Measurements from ENCODE around the gene THUMPD1. TPM values are rescaled to one million over a fixed set of nuclear protein-coding genes. Genes with fewer than 3 reads are reported as not detected.

THUMPD1 gene
- total and polyA plus RNA-seq, 10 of the 15 experiments (the other 5 are each of a cell fraction or from before 2014, with no cell fraction given), result 21.5 to 49.5 (median 36.9) TPM

DNA sequence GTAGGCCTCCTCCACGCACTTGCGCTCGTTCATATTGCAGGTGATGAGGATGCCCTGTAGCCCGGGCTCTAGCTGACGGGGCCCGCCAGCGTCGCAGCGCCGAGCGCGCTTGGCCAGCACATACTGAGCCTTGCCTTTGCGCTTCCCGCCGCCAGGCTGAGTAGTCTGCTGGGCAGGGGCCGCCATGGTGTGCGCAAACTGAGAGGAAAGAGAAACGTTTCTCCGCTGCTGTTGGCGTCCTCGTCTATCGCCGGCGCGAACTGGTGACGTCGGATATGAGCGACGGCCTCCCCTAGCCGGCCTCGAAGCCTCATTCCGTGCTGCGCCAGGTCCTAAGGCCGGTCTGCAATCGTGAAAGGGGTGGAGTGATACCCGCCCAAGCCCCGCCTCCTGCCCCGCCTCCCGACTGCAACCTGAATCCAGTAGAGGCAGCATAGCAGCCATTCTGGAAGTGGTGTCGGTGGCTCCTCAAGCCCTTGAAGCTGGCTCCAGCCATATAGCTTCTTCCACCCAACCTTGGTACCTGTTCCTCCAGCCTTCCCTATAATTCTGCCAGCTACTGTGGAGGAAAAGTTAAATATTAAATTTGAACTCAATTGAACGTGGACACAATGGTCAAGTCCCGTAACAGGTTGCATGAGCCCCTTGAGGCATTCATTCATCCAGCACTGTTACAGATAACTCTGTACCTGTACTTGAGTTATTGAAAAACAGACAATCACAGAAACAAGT lies at the start of gene THUMPD1 (continued):
- TF ChIP-seq, protein P1, sequence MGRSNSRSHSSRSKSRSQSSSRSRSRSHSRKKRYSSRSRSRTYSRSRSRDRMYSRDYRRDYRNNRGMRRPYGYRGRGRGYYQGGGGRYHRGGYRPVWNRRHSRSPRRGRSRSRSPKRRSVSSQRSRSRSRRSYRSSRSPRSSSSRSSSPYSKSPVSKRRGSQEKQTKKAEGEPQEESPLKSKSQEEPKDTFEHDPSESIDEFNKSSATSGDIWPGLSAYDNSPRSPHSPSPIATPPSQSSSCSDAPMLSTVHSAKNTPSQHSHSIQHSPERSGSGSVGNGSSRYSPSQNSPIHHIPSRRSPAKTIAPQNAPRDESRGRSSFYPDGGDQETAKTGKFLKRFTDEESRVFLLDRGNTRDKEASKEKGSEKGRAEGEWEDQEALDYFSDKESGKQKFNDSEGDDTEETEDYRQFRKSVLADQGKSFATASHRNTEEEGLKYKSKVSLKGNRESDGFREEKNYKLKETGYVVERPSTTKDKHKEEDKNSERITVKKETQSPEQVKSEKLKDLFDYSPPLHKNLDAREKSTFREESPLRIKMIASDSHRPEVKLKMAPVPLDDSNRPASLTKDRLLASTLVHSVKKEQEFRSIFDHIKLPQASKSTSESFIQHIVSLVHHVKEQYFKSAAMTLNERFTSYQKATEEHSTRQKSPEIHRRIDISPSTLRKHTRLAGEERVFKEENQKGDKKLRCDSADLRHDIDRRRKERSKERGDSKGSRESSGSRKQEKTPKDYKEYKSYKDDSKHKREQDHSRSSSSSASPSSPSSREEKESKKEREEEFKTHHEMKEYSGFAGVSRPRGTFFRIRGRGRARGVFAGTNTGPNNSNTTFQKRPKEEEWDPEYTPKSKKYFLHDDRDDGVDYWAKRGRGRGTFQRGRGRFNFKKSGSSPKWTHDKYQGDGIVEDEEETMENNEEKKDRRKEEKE (IDR thresholded peaks at IDR 0.05), result no peak
- TF ChIP-seq HDAC2 (IDR thresholded peaks at IDR 0.05), result no peak
- TF ChIP-seq IRF4 (IDR thresholded peaks at IDR 0.05; ENCODE audit: low read depth, low read length), result peak; percentile 64; the same call in 1 of the 2 replicates
- TF ChIP-seq, protein P2, sequence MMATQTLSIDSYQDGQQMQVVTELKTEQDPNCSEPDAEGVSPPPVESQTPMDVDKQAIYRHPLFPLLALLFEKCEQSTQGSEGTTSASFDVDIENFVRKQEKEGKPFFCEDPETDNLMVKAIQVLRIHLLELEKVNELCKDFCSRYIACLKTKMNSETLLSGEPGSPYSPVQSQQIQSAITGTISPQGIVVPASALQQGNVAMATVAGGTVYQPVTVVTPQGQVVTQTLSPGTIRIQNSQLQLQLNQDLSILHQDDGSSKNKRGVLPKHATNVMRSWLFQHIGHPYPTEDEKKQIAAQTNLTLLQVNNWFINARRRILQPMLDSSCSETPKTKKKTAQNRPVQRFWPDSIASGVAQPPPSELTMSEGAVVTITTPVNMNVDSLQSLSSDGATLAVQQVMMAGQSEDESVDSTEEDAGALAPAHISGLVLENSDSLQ (IDR thresholded peaks at IDR 0.05), result peak; percentile 75
- TF ChIP-seq RCOR1 (conservative IDR thresholded peaks at IDR 0.05; ENCODE audit: low read depth, low read length), result no peak
- peak; percentile 73 for TF ChIP-seq SMAD5 (IDR thresholded peaks at IDR 0.05; ENCODE audit: low read depth)
- no peak for TF ChIP-seq WRNIP1 (IDR thresholded peaks at IDR 0.05; ENCODE audit: borderline replicate concordance, low read depth, low read length)
- TF ChIP-seq, protein P3, sequence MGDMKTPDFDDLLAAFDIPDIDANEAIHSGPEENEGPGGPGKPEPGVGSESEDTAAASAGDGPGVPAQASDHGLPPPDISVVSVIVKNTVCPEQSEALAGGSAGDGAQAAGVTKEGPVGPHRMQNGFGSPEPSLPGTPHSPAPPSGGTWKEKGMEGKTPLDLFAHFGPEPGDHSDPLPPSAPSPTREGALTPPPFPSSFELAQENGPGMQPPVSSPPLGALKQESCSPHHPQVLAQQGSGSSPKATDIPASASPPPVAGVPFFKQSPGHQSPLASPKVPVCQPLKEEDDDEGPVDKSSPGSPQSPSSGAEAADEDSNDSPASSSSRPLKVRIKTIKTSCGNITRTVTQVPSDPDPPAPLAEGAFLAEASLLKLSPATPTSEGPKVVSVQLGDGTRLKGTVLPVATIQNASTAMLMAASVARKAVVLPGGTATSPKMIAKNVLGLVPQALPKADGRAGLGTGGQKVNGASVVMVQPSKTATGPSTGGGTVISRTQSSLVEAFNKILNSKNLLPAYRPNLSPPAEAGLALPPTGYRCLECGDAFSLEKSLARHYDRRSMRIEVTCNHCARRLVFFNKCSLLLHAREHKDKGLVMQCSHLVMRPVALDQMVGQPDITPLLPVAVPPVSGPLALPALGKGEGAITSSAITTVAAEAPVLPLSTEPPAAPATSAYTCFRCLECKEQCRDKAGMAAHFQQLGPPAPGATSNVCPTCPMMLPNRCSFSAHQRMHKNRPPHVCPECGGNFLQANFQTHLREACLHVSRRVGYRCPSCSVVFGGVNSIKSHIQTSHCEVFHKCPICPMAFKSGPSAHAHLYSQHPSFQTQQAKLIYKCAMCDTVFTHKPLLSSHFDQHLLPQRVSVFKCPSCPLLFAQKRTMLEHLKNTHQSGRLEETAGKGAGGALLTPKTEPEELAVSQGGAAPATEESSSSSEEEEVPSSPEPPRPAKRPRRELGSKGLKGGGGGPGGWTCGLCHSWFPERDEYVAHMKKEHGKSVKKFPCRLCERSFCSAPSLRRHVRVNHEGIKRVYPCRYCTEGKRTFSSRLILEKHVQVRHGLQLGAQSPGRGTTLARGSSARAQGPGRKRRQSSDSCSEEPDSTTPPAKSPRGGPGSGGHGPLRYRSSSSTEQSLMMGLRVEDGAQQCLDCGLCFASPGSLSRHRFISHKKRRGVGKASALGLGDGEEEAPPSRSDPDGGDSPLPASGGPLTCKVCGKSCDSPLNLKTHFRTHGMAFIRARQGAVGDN (IDR thresholded peaks at IDR 0.05), result no peak

Measured in GM12878 (cell line).